Adrenal gland (tissue), 19 donors: ENCODE measurements around the gene CXCL3. TPM values are rescaled to one million over a fixed set of nuclear protein-coding genes. Genes with fewer than 3 reads are reported as not detected.
A peak's percentile ranks its signal among the peaks of the same experiment; 100 is the strongest.

Experiments used
- DNase-seq, 7 donors: peaks; one replicate each; pipeline ENCODE4 v3.0.0-alpha.2; 2019 to 2020
- H3K27ac ChIP-seq, 5 donors: fragments of 200-600 bp; sonication (generic) in 4 of 5; 1 replicate in 3 of 5; 2 replicates in 2 of 5; pipeline versions ENCODE4 v1.5.1 to v1.8.0; 2016 to 2020; ENCODE audit warnings: mild to moderate bottlenecking in 1 of 5
- H3K27me3 ChIP-seq: fragments of 200-600 bp; 2 replicates; pipeline ENCODE4 v1.8.0; 2021
- H3K36me3 ChIP-seq, 2 donors: fragments of 200-600 bp; replicated peaks in 1 of 2; 1 replicate in 1 of 2; 2 replicates in 1 of 2; pipeline versions ENCODE4 v1.5.1 to v1.8.0; 2018 to 2022
- H3K4me1 ChIP-seq, 2 donors: fragments of 200-600 bp; replicated peaks in 1 of 2; 1 replicate in 1 of 2; 2 replicates in 1 of 2; pipeline versions ENCODE4 v1.5.1 to v1.8.0; 2018 to 2021
- H3K4me3 ChIP-seq, 4 donors: fragments of 200-600 bp; sonication (generic) in 3 of 4; one replicate each; pipeline ENCODE4 v1.5.1; 2016 to 2018
- H3K9me3 ChIP-seq, 3 donors: fragments of 200-600 bp; sonication (generic) in 1 of 3; replicated peaks in 1 of 3; 1 replicate in 2 of 3; 2 replicates in 1 of 3; pipeline versions ENCODE4 v1.5.1 to v1.8.0; 2016 to 2021
- CTCF ChIP-seq, 6 experiments: fragments of 450-650 bp in 4 of 6; fragments of 200-600 bp in 2 of 6; sonication (generic) in 1 of 6; IDR thresholded peaks; 1 replicate in 5 of 6; 2 replicates in 1 of 6; pipeline versions ENCODE4 v1.5.1 to v1.8.0; 2016 to 2021; ENCODE audit warnings: antibody characterized with exemption in 6 of 6, mild to moderate bottlenecking in 2 of 6, moderate library complexity in 1 of 6
- POLR2A ChIP-seq, 2 donors: fragments of 450-650 bp; IDR thresholded peaks; one replicate each; pipeline ENCODE4 v1.6.1; 2017; ENCODE audit warnings: antibody characterized with exemption in 2 of 2, mild to moderate bottlenecking in 2 of 2, moderate library complexity in 1 of 2
- WGBS, 4 donors: extraction: QIAGEN DNeasy Blood & Tissue Kit in 2 of 4; methylation state at CpG; one replicate each; pipeline versions ENCODE4 v1.1.5 to v1.1.7; 2013 to 2017; 5-methylcytosine and 5-hydroxymethylcytosine counted together
- intact Hi-C, 2 donors: fragments of 100-400 bp; cut with DNase I; formaldehyde crosslinking; loops; one replicate each; pipeline versions ENCODE4 v1.14.1 to v1.15.0; 2022 to 2023
- long read RNA-seq, 10 donors: library from polyadenylated mRNA in 3 of 10; unstranded in 2 of 10; stranded (forward) in 1 of 10; transcript quantifications; one replicate each; pipeline ENCODE4 v2.0.0 and lab custom pipeline, GENCODE V29; 2021 to 2026
- polyA plus RNA-seq, 3 donors: library from polyadenylated mRNA; stranded (reverse); fragments of 200-250 nt in 2 of 3; fragments of 350-450 nt in 1 of 3; fragmentation: Illumina TruSeq in 1 of 3; extraction: RNeasy Lipid Tissue Mini Kit (QIAGEN cat#74804) in 1 of 3; gene quantifications; one replicate each; pipeline ENCODE4 v1.2.3, GENCODE V29; 2013 to 2014
- total RNA-seq, 9 donors: library from RNA; depleted of rRNA in 4 of 9; stranded (reverse); fragments of >200 nt in 4 of 9; fragments of 120-200 nt in 1 of 9; fragmentation: NEBNext Ultra II Directional in 1 of 9; extraction: Animal tissue kit (Norgen Biotek cat#: 25700) in 1 of 9; gene quantifications; one replicate each; pipeline versions ENCODE4 v1.1.0 to v1.2.4, GENCODE V29; 2013 to 2023
- donor health status: healthy with polysubstance abuse.
- donor health status: Bipolar disorder and iron deficiency.
- donor health status: DM: yes; HTN: yes; CAD: no.
- donor health status: DM: no; HTN: no; CAD: no.
- donor health status: DM: no; HTN: no; CAD: no.
- donor health status: DM: yes; HTN: yes; CAD: no.

Gene CXCL3
- total RNA-seq = 1 to 10 TPM in 1 of 9 donors, under 1 TPM in 5, not detected in 3; 0.17 to 1.5 (median 0.42) TPM
- polyA plus RNA-seq = 1 to 10 TPM in 1 of 3 donors, under 1 TPM in 2; 0.13 to 1.6 (median 0.64) TPM
- long read RNA-seq, donor 1 = 0 reads
- long read RNA-seq, donor 2 = 0 reads
- long read RNA-seq, donor 3 = 0 reads
- long read RNA-seq, donor 4 = 0 reads
- long read RNA-seq, donor 5 = 0 reads
- long read RNA-seq, donor 6 = 0 reads
- long read RNA-seq, donor 7 = 0 reads
- long read RNA-seq, donor 8 = 0 reads
- long read RNA-seq, donor 9 = 0 reads
- long read RNA-seq, donor 10 = 0 reads

DNA sequence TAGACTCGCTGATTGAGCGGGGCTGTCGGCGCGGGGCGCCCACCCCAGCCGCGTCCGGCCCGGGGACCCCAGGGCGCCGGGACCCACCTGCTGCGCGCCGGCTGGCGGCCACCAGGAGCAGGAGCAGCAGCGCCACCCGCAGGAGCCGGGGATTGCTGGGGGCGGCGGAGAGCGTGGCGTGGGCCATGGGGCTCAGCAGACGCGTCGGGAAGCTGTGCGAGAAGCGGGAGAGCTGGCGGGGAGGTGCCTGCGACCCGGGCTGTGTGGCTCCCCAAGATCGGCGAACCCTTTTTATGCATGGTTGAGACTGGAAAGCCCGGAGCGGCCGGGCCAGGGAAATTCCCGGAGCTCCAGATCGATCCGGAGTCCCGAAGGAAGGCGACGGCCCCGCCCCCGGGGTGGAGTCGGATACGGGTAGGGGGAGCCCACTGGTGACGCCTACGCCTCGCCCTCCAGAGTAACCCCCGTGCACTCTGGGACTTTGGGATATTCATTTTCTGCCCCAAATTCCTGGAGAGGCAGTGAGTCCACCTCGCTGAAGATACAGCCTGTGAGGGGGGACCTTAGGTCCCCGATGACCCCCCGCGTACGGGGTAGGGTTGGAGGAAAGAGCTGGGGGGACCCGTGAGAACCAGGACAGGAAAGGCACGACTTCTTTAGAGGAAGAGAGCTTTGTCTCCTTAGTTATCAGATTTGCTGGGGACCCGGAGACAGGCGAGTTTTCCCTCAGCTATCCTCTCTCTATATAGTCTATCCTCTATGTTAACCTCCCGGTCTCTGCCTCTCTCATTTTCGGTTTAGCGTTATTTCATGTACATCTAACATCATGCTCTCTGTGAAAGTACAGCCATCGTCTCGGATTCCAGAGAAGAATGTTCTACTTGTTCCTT lies at the start of gene CXCL3:
Gene CXCL3, minus strand, starts transcription at position 265 of the 890 bp plus-strand sequence. Its CDS starts 78 bp downstream, at position 187.
- H3K36me3 ChIP-seq = no peaks in the 10 kb centered on the region
- H3K4me1 ChIP-seq = peaks cover 0 to 9% of the 10 kb centered on the region in 2 donors
- H3K9me3 ChIP-seq = no peaks in the 10 kb centered on the region
- peak; percentile 37 to 74 (median 59) for DNase-seq
- H3K27ac ChIP-seq = peak within 1 kb of the TSS in 3 of 5 donors; percentile 15 to 59 (median 38)
- peak within 1 kb of the TSS; percentile 47 to 67 (median 54) for H3K4me3 ChIP-seq
- intact Hi-C loops = no loop called here
- H3K27me3 ChIP-seq = no peaks in the 10 kb centered on the region
- TF ChIP-seq CTCF (IDR thresholded peaks at IDR 0.05) (peak in 3 of 6 experiments; percentile 31 to 51 (median 43)), POLR2A (IDR thresholded peaks at IDR 0.05) (no peak)
- WGBS, 4 donors = 0 to 1% (median 1%) methylated on average over 18 to 60 of the region's 64 CpGs

DNA sequence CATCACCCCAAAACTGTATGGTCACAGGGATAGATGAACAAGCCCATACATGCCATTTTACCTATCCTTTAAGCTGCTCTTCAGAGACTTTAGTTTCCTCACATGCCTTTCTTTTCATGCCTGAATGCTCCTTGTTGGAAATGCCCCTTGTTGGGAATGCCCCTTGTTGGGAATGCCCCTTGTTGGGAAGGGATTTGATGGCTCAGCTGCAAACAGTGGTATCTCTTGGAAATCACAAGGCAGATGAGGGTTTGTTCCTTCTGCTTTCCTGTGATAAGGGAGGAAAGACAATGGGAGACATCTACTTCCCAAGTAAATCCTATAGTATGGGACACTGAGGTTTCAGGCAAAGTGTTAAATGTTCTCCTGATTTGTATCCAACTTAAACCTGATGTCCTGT lies 49.0 kb upstream of the CXCL3 start:
- H3K9me3 ChIP-seq = no peaks in the 10 kb centered on the region
- no peak overlapping the region for H3K27ac ChIP-seq
- intact Hi-C loops = no loop called here
- no peak for TF ChIP-seq POLR2A (IDR thresholded peaks at IDR 0.05)
- no peak for TF ChIP-seq CTCF (IDR thresholded peaks at IDR 0.05)
- H3K4me1 ChIP-seq = no peaks in the 10 kb centered on the region
- no peak for DNase-seq
- H3K36me3 ChIP-seq = no peaks in the 10 kb centered on the region
- H3K27me3 ChIP-seq = no peaks in the 10 kb centered on the region
- H3K4me3 ChIP-seq = no peak overlapping the region

DNA sequence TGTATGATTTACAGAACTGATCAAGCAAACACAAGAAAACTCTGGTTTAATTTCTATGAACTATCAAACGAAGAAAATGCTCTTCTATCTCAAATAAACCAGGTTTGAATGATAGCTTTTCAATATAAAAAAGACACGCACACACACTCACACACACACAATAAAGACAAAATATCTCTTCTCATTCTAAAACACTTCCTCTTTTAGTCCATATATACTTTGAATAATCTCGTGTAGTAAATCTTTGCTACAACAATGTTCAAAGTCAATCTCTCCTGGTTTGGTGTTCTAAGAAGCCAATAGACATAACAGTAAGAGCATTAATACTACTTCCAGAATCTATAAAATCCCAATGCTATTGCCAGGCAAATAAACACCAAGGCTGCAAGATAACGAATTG lies 47.2 kb upstream of the CXCL3 start:
- no peak overlapping the region for H3K4me3 ChIP-seq
- H3K9me3 ChIP-seq = no peaks in the 10 kb centered on the region
- WGBS, 4 donors = 60 to 71% (median 63%) methylated on average over 4 of the region's 4 CpGs
- H3K27me3 ChIP-seq = no peaks in the 10 kb centered on the region
- H3K4me1 ChIP-seq = no peaks in the 10 kb centered on the region
- no peak for DNase-seq
- intact Hi-C loops = no loop called here
- TF ChIP-seq CTCF (IDR thresholded peaks at IDR 0.05) = no peak
- no peak for TF ChIP-seq POLR2A (IDR thresholded peaks at IDR 0.05)
- no peak overlapping the region for H3K27ac ChIP-seq
- no peaks in the 10 kb centered on the region for H3K36me3 ChIP-seq

DNA sequence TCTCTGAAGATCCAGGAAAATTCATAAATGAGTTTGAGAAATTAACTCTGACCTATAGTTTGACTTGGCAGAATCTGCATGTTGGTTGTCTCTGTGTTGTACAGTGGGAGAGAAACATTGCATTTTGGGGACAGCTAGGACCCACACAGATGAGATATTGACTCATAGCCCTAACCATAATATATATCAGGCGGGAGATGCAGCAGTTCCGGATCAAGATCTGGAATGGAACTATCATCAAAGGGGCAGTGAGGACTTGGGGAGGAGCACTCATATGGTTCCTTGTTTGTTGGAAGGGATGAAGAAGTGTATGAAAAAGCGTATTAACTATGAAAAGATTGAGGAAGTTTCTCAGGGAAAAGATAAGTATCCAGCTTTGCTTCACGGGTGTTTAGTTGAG lies 46.5 kb upstream of the CXCL3 start:
- H3K27me3 ChIP-seq = no peaks in the 10 kb centered on the region
- 74 to 83% (median 77%) methylated on average over 4 of the region's 4 CpGs for WGBS, 4 donors
- DNase-seq = no peak
- H3K4me3 ChIP-seq = no peak overlapping the region
- H3K27ac ChIP-seq = no peak overlapping the region
- no peaks in the 10 kb centered on the region for H3K9me3 ChIP-seq
- H3K4me1 ChIP-seq = no peaks in the 10 kb centered on the region
- no peaks in the 10 kb centered on the region for H3K36me3 ChIP-seq
- intact Hi-C loops = no loop called here
- no peak for TF ChIP-seq POLR2A (IDR thresholded peaks at IDR 0.05)
- TF ChIP-seq CTCF (IDR thresholded peaks at IDR 0.05) = no peak
